CD4-positive, alpha-beta T cell (primary cell): ENCODE data around the gene PGM1. TPM values are rescaled to one million over a fixed set of nuclear protein-coding genes. Genes with fewer than 3 reads are reported as not detected.

Source experiments
- ATAC-seq: fragments of 200-7000 bp; cut with Tn5 transposase; one replicate; pipeline ENCODE4 v1.10.0; 2022; ENCODE audit warnings: mild to moderate bottlenecking; ENCODE audit not compliant: poor library complexity
- CTCF ChIA-PET: fragments of 350-600 bp; sonication (Branson Sonifier 250); formaldehyde crosslinking; loops from one replicate; lab custom pipeline; 2021; ENCODE audit warnings: antibody characterized with exemption, inconsistent platforms; lab: Charles Lee
- POLR2A ChIA-PET: fragments of 350-600 bp; sonication (Branson Sonifier 250); formaldehyde crosslinking; loops from one replicate; lab custom pipeline; 2021; ENCODE audit warnings: antibody characterized with exemption, inconsistent platforms; lab: Charles Lee
- DNase-seq, 14 experiments: peaks; one replicate each; pipeline ENCODE4 v3.0.0-alpha.2; 2013 to 2020; ENCODE audit warnings: mixed read lengths in 2 of 14
- H3K27ac ChIP-seq, 2 donors: one replicate each; pipeline versions ENCODE4 v1.5.1 to v1.7.0; 2013; ENCODE audit warnings: low read length in 2 of 2, low read depth in 1 of 2, mild to moderate bottlenecking in 1 of 2
- H3K27me3 ChIP-seq, 2 experiments: 1 replicate in 1 of 2; 2 replicates in 1 of 2; pipeline versions ENCODE4 v1.6.1 to v1.7.0; 2013; ENCODE audit warnings: low read length in 2 of 2, control low read depth in 1 of 2, mild to moderate bottlenecking in 1 of 2, moderate library complexity in 1 of 2; ENCODE audit not compliant: insufficient read depth in 2 of 2, control insufficient read depth in 1 of 2
- H3K36me3 ChIP-seq: one replicate; pipeline ENCODE4 v1.6.1; 2013; ENCODE audit warnings: low read length, control low read depth; ENCODE audit not compliant: insufficient read depth
- H3K4me1 ChIP-seq: one replicate; pipeline ENCODE4 v1.6.1; 2013; ENCODE audit warnings: low read length, control low read depth; ENCODE audit not compliant: insufficient read depth
- H3K4me3 ChIP-seq: one replicate; pipeline ENCODE4 v1.5.1; 2013; ENCODE audit warnings: mild to moderate bottlenecking, low read length, moderate library complexity
- H3K9me3 ChIP-seq, 2 experiments: 1 replicate in 1 of 2; 2 replicates in 1 of 2; pipeline versions ENCODE4 v1.6.1 to v1.7.0; 2013; ENCODE audit warnings: low read length in 2 of 2, mild to moderate bottlenecking in 2 of 2, control low read depth in 1 of 2, moderate library complexity in 1 of 2; ENCODE audit not compliant: control insufficient read depth in 1 of 2, insufficient read depth in 1 of 2
- H3K27ac Mint-ChIP-seq: one replicate; pipeline ENCODE4 v1.8.0; 2020; ENCODE audit warnings: mixed read lengths
- H3K27me3 Mint-ChIP-seq: one replicate; pipeline ENCODE4 v1.8.0; 2021; ENCODE audit warnings: mixed read lengths
- H3K36me3 Mint-ChIP-seq: one replicate; pipeline ENCODE4 v1.8.0; 2021; ENCODE audit warnings: low read depth, mixed read lengths
- H3K4me1 Mint-ChIP-seq: one replicate; pipeline ENCODE4 v1.8.0; 2021; ENCODE audit warnings: low read depth, mixed read lengths
- H3K4me3 Mint-ChIP-seq: one replicate; pipeline ENCODE4 v1.8.0; 2020; ENCODE audit warnings: mild to moderate bottlenecking, mixed read lengths
- H3K9me3 Mint-ChIP-seq: one replicate; pipeline ENCODE4 v1.8.0; 2020; ENCODE audit warnings: mixed read lengths
- CTCF ChIP-seq: fragments of 200-600 bp; IDR thresholded peaks from one replicate; pipeline ENCODE4 v1.8.0; 2022; ENCODE audit warnings: antibody characterized with exemption, mild to moderate bottlenecking
- intact Hi-C, 2 experiments: fragments of 100-400 bp; cut with DNase I in 1 of 2; cut with micrococcal nuclease in 1 of 2; formaldehyde crosslinking; loops; one replicate each; pipeline versions ENCODE4 v1.15.1 to v1.9.0; 2023 to 2025; cut with DNase I, micrococcal nuclease
- total RNA-seq, 174 experiments: library from RNA in 2 of 174; stranded (reverse) in 2 of 174; gene quantifications; one replicate each; pipeline ENCODE4 v1.2.3 and lab custom pipeline; 2021 to 2026

PGM1 gene
- total RNA-seq, 2 experiments from 2014 or later = 5.4 to 5.6 TPM

- Mint-ChIP-seq H3K27me3 (peaks cover 18% of the 10 kb centered on the region), H3K27ac (no peak overlapping the region), H3K36me3 (no peaks in the 10 kb centered on the region), H3K4me1 (no peaks in the 10 kb centered on the region), H3K9me3 (no peaks in the 10 kb centered on the region), H3K4me3 (no peak overlapping the region)
- ATAC-seq (no peak), DNase-seq (no peak)
- peaks cover 4 to 6% of the 10 kb centered on the region in 2 experiments for H3K27me3 ChIP-seq
- no peaks in the 10 kb centered on the region for H3K9me3 ChIP-seq
- no peak for TF ChIP-seq CTCF
- no peaks in the 10 kb centered on the region for H3K4me1 ChIP-seq
- no peak overlapping the region for H3K4me3 ChIP-seq
- H3K36me3 ChIP-seq = no peaks in the 10 kb centered on the region
- intact Hi-C loops = no loop called here
- ChIA-PET CTCF (no interaction called here), POLR2A (no interaction called here)
- no peak overlapping the region for H3K27ac ChIP-seq
These were observed 116.1 kb downstream of the PGM1 start for GRCh38 chr1:63709267-63709828.

Other genes with a start within 250 kb of the PGM1 start
- gene ALG6, start 225.8 kb upstream of the PGM1 start, total RNA-seq = 10 to 100 TPM; 10.6 to 11.2 TPM
- gene ITGB3BP, start 70.2 kb upstream of the PGM1 start, total RNA-seq = 1 to 10 TPM; 8.3 to 9.3 TPM
- gene EFCAB7, start 69.9 kb upstream of the PGM1 start, total RNA-seq = 1 to 10 TPM; 5.7 to 8.9 TPM
- gene ROR1, start 180.6 kb downstream of the PGM1 start, total RNA-seq = not detected